ENCODE data around the gene FAM135A. TPM values are rescaled to one million over a fixed set of nuclear protein-coding genes. Genes with fewer than 3 reads are reported as not detected.

Gene FAM135A
- total and polyA plus RNA-seq, 2 of the 8 experiments (the other 6 are each of a cell fraction or from before 2014, with no cell fraction given), result 17.4 to 35.7 TPM

DNA sequence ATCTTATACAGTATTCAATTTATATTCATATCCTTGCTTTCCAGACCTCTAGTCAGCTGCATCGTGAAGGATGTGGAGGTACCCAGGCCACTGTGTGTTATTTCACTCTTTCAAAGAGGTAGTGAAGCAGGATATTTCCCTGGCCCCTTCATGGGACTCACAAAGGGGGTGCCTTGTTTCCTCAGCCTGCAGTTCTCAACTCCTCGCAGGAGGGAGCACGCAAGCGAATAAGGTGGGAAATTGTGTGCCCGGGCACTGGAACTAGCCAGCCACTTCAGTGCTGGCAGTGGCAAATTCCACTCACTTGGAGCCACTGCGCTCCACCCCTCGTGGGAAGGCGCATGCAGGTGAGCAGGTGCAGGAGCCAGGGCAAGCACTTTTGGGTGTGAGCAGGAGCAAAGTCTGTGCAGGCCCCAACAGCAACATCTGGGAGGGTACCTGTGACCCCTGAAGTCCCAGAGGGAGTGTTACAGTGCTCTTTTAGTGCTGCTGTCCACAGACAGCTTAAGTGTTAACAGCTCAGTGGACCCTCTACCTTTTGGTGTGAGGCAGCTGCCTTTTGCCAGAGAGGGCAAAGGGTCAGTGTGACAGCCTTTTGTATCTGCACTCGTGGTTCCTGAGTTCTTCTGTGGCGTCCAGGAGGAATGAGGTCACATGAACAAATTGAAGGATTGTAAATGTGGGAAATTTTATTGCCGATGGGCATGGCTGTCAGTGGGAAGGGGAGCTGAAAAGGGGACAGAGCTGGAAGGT lies 49.4 kb upstream of the FAM135A start (continued):
- TF ChIP-seq JUN (IDR thresholded peaks at IDR 0.05; ENCODE audit: low read depth, low read length) (no peak), BCL11A (IDR thresholded peaks at IDR 0.05; ENCODE audit: low read depth in 2 of 2, low read length in 2 of 2) (no peak), NANOG (IDR thresholded peaks at IDR 0.05; ENCODE audit: insufficient read depth, low read depth, low read length, poor library complexity, severe bottlenecking) (no peak), BACH1 (IDR thresholded peaks at IDR 0.05; ENCODE audit: low read length) (no peak), TCF12 (IDR thresholded peaks at IDR 0.05; ENCODE audit: low read depth, low read length) (no peak), YY1 (IDR thresholded peaks at IDR 0.05; ENCODE audit: low read depth, low read length) (no peak), SIN3A (conservative IDR thresholded peaks at IDR 0.05 in 1 of 2, IDR thresholded peaks at IDR 0.05 in 1 of 2; ENCODE audit: low read depth in 1 of 2, low read length in 2 of 2) (no peak), BRCA1 (IDR thresholded peaks at IDR 0.05; ENCODE audit: low read depth, low read length) (no peak)

Data from H1 (cell line).